CD4-positive, alpha-beta T cell treated with Interleukin-15 for 4 hours (primary cell): ENCODE data around the gene ASB16.

Experiments
- DNase-seq: peaks from one replicate; pipeline ENCODE4 v3.0.0-alpha.2; 2020; ENCODE audit warnings: low spot score

Gene ASB16

GRCh38 chr17:44222112-44222869 lies 51.8 kb downstream of the ASB16 start:
- peak; percentile 49 for DNase-seq

- no peak for DNase-seq
Observed at GRCh38 chr17:44223541-44224071, 53.1 kb downstream of the ASB16 start.
